PC-3 (cell line): Measurements from ENCODE around the gene C20orf96.

Source experiments
- CTCF ChIP-seq: fragments of 300-600 bp; sonication (generic); conservative IDR thresholded peaks from 2 replicates; pipeline ENCODE4 v1.5.1; 2017; ENCODE audit warnings: antibody characterized with exemption, low read depth, mild to moderate bottlenecking, low read length
- EZH2 ChIP-seq: fragments of 300-600 bp; sonication (generic); IDR thresholded peaks from one replicate; pipeline ENCODE4 v1.6.1; 2017; ENCODE audit warnings: antibody characterized with exemption, mild to moderate bottlenecking, low read length; ENCODE audit not compliant: unreplicated experiment
- EZH2phosphoT487 ChIP-seq: fragments of 300-600 bp; sonication (generic); IDR thresholded peaks from 2 replicates; pipeline ENCODE4 v1.6.1; 2018; ENCODE audit warnings: mild to moderate bottlenecking, antibody characterized with exemption, low read length, borderline replicate concordance

- TF ChIP-seq CTCF (no peak), EZH2phosphoT487 (no peak), EZH2 (no peak)
Measured at GRCh38 chr20:271528-271927, 19.0 kb downstream of the C20orf96 start.
